ENCODE measurements around the gene RAD51B. TPM values are rescaled to one million over a fixed set of nuclear protein-coding genes. Genes with fewer than 3 reads are reported as not detected.

The RAD51B gene
- total and polyA plus RNA-seq, 5 donors = 0.88 to 5.3 (median 3.3) TPM

GRCh38 chr14:68627868-68628604 is 808.5 kb downstream of the RAD51B start:
- H3K4me1 ChIP-seq (ENCODE audit: control insufficient read depth, insufficient read depth, low read length) = peaks cover 22% of the 10 kb centered on the region
- WGBS = 44% methylated on average over 37 of the region's 37 CpGs
- peak overlapping the region; percentile 46 for H3K27ac ChIP-seq (ENCODE audit: low read length)
- H3K9me3 ChIP-seq (ENCODE audit: control insufficient read depth, low read length) = no peaks in the 10 kb centered on the region
- H3K27me3 ChIP-seq (ENCODE audit: control insufficient read depth, insufficient read depth) = no peaks in the 10 kb centered on the region
- peak overlapping the region; percentile 13 for H3K4me3 ChIP-seq (ENCODE audit: low read length)
- intact Hi-C loops (cut with DNase I) = loop anchor here in 2 of 4 donors (5.0 to 10.0 kb wide), 2 partner anchors 39 to 167 kb away; partner anchors contain the start of gene ZFP36L1 (in 1 of the 2)
- ATAC-seq = peak; percentile 69 to 73
- peak; percentile 81 to 93 (median 90) for DNase-seq

DNA sequence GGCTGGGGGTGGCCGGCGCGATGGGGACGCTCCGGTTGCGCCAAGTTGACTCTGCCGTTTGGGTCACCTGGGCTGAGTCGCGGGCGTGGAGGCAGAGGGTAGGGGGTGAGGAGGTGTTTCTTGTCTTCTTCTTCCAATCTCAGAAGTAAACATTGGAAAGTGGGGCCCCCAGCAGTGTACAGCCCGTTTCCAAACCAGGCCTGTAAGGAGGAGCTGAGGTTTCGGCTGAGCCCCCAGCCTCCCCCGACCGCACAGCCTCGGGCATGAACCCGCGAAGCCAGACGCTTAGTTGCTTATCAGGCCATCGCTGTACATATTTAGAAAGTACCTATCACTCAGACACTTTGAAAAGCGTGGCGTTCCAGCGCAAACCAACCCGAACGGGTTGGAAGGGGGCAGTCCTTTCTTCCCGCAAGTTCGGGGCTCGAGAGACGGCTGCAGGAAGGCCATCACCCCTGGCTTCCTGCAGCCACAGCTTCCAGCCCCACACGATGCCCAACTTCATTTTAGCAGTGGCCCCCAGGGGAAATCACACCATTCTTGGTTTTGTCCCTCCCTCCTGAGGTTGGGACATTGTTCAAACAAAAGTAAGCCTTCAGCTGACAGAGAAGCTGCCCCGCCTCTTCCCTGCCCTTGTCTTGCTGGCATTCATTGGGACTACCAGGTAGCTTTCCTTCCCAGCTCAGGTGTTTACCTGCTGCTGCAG is 809.2 kb downstream of the RAD51B start:
- H3K4me3 ChIP-seq (ENCODE audit: low read length) = no peak overlapping the region
- intact Hi-C loops (cut with DNase I) = loop anchor here in 2 of 4 donors (5.0 to 10.0 kb wide), 2 partner anchors 39 to 166 kb away; partner anchors contain the start of gene ZFP36L1 (in 1 of the 2)
- DNase-seq = peak in 1 of 3 donors; percentile 44
- H3K9me3 ChIP-seq (ENCODE audit: control insufficient read depth, low read length) = no peaks in the 10 kb centered on the region
- WGBS = 59% methylated on average over 30 of the region's 30 CpGs
- ATAC-seq = no peak
- no peaks in the 10 kb centered on the region for H3K27me3 ChIP-seq (ENCODE audit: control insufficient read depth, insufficient read depth)
- peaks cover 26% of the 10 kb centered on the region for H3K4me1 ChIP-seq (ENCODE audit: control insufficient read depth, insufficient read depth, low read length)
- peak overlapping the region; percentile 0 for H3K27ac ChIP-seq (ENCODE audit: low read length)

GRCh38 chr14:68630081-68630571 is 810.5 kb downstream of the RAD51B start:
- Histone ChIP-seq H3K9me3 (ENCODE audit: control insufficient read depth, low read length) (no peaks in the 10 kb centered on the region), H3K4me1 (ENCODE audit: control insufficient read depth, insufficient read depth, low read length) (peaks cover 26% of the 10 kb centered on the region), H3K4me3 (ENCODE audit: low read length) (no peak overlapping the region), H3K27ac (ENCODE audit: low read length) (peak overlapping the region; percentile 50), H3K27me3 (ENCODE audit: control insufficient read depth, insufficient read depth) (no peaks in the 10 kb centered on the region)
- ATAC-seq = no peak
- no peak for DNase-seq
- intact Hi-C loops (cut with DNase I) = no loop called here
- WGBS = 68% methylated on average over 8 of the region's 8 CpGs

DNA sequence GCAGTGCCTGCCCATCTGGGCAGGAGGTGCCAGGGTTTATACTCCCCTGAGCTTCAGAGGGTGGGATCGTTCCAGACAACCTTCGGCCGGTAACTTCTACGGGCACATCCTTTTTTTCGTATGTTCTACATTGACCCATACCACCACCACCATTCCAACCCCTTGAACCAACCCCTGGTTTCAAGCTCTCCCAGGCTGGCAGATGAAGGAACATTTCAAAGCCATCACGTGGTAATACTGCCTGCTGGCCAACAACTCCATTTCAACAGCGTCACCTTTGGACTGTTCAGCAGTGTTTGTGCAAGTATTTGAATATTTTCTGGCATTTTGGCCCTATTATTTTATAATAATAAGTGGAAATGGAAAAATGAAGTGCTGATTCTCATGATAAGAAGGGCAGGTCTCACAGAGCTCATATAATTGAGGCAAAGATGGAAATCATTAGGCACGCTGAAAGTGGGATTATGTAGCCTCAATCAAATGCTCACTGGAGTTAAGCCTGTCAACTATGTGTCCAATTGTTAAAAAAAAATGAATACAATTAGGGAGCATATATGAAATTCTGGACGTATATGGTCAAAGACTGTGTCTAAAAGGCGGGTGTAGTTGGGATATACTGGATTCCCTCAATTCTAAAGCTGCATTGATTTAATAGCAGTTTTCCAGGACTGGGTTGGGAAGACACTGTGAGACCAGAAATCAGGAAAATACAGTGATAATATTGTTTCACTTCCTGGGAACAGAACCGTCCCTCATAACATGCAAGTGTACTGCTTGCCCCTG is 811.2 kb downstream of the RAD51B start:
- Histone ChIP-seq H3K4me1 (ENCODE audit: control insufficient read depth, insufficient read depth, low read length) (peaks cover 26% of the 10 kb centered on the region), H3K27me3 (ENCODE audit: control insufficient read depth, insufficient read depth) (no peaks in the 10 kb centered on the region), H3K27ac (ENCODE audit: low read length) (peak overlapping the region; percentile 50), H3K4me3 (ENCODE audit: low read length) (no peak overlapping the region), H3K9me3 (ENCODE audit: control insufficient read depth, low read length) (no peaks in the 10 kb centered on the region)
- intact Hi-C loops (cut with DNase I) = no loop called here
- no peak for DNase-seq
- 82% methylated on average over 11 of the region's 11 CpGs for WGBS
- no peak for ATAC-seq

DNA sequence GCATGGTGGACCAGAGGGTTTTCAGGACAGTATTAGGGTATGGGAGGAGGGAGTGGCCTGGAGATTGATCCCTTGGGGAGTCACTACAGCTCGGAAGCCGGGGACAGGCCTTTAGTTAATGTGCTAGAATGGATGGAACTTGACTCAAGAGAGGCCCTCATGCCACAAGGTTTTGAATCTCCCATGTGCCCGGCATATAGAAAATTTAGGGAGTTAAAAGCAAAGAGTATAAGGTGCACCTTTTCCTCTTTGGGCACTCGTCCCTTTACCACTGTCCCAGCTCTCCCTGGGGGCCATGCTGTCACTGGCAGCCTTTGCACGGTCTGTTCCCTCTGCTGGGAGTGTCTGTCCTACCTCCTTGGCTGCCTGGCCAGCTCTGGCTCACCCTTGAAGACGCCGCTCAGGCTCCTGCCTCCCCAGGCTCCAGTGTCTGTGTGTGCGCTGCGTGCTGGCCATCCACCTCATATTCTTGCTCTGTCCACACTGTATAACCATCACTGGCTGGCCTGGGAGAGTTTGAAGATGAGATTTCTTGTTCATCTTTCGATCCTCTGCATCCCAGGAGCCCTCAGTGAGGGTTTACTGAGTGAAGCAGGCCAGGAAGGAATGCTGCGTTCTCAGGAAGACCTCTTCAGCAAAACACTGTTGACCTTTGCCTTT is 811.9 kb downstream of the RAD51B start:
- peaks cover 19% of the 10 kb centered on the region for H3K4me1 ChIP-seq (ENCODE audit: control insufficient read depth, insufficient read depth, low read length)
- no peaks in the 10 kb centered on the region for H3K27me3 ChIP-seq (ENCODE audit: control insufficient read depth, insufficient read depth)
- no peak for ATAC-seq
- WGBS = 78% methylated on average over 11 of the region's 11 CpGs
- H3K9me3 ChIP-seq (ENCODE audit: control insufficient read depth, low read length) = no peaks in the 10 kb centered on the region
- intact Hi-C loops (cut with DNase I) = no loop called here
- H3K4me3 ChIP-seq (ENCODE audit: low read length) = no peak overlapping the region
- DNase-seq = no peak
- peak overlapping the region; percentile 14 for H3K27ac ChIP-seq (ENCODE audit: low read length)

DNA sequence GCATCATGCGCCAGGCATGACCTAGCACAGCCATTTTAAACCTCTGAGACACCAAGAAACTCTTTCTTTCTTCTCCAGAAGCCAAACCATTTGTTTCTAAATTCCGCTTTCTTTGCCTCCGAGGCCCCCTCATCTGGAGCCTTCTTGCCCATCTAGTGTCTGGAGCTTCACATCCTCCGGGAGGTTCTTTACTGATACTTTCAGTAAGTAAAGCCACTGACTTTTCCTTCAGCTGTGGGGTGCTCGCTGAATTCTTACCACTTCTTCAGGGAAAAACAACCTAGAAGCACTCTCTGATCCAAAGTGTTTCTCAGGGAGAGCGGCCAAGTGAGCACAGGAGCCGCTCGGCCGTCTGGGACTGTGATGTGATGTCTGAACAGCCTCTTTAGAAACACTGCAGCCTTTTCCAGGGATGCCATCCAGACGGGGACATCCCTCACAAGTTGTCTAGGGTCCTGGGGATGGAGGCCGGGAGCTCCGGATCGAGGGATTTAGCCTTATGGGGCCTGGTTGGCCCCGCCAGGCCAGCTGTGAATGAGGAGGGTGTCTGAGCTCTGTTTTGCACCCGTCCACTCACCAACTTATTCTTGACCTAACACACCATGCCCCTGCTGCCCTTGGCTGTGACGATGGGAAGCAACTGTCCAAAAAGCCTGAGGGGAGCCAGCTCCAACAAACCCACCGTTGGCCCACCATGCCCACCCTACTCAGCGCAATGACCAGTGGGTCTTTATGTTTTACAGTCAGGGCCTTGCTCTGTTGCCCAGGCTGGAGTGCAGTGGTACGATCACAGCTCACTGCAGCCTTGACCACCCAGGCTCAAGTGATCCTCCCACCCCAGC is 812.7 kb downstream of the RAD51B start:
- H3K4me1 ChIP-seq (ENCODE audit: control insufficient read depth, insufficient read depth, low read length) = peaks cover 18% of the 10 kb centered on the region
- H3K27ac ChIP-seq (ENCODE audit: low read length) = peak overlapping the region; percentile 14
- H3K27me3 ChIP-seq (ENCODE audit: control insufficient read depth, insufficient read depth) = no peaks in the 10 kb centered on the region
- H3K9me3 ChIP-seq (ENCODE audit: control insufficient read depth, low read length) = no peaks in the 10 kb centered on the region
- no peak overlapping the region for H3K4me3 ChIP-seq (ENCODE audit: low read length)
- intact Hi-C loops (cut with DNase I) = no loop called here
- ATAC-seq (peak; percentile 9 to 21), DNase-seq (peak; percentile 62 to 81 (median 70))
- 73% methylated on average over 19 of the region's 19 CpGs for WGBS

DNA sequence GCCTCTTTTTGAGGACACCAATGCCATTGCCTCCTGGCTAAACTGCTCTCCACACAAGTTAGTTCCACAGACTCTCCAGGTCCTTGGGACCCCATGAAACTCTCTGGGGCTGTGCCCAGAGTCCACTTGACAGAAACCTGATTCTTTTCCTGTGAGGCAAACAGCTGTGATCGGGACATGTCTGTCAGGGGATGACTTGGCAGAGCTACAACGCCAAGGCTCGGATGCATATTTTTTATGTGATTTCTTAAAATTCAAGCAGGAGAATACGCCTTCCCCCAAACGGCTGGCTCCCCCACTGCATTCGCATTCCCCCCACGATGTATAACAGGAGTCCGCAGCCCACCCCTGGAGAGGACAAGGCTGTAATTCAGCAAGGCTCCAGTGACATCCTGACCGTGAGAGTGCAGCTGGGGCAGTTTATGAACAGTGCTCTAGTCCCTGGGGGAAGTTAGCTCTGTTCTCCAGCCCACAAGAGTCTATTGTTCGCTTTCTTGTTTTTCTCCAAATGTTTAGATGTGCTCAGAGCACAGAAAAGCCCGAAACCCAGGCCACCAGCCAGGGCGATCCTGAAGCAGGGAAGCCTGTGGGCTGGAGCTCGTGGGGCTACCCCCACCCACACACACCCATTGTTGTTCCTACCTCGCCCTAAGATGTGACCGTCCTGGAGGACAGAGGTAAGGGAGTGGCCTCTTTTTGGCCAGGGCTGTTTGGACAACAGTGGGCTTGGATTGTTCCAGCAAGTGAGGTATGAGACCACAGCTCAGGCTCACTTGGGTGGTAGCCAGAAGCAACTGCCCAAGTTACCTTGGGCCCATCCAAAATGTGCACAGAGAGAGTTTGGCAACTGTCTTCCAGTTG is 813.8 kb downstream of the RAD51B start:
- Histone ChIP-seq H3K27me3 (ENCODE audit: control insufficient read depth, insufficient read depth) (no peaks in the 10 kb centered on the region), H3K9me3 (ENCODE audit: control insufficient read depth, low read length) (no peaks in the 10 kb centered on the region), H3K4me3 (ENCODE audit: low read length) (no peak overlapping the region), H3K27ac (ENCODE audit: low read length) (peak overlapping the region; percentile 91), H3K4me1 (ENCODE audit: control insufficient read depth, insufficient read depth, low read length) (peaks cover 23% of the 10 kb centered on the region)
- peak; percentile 54 to 90 (median 85) for DNase-seq
- peak; percentile 71 to 82 for ATAC-seq
- 28% methylated on average over 15 of the region's 15 CpGs for WGBS
- intact Hi-C loops (cut with DNase I) = no loop called here

- no peak overlapping the region for H3K4me3 ChIP-seq (ENCODE audit: low read length)
- H3K9me3 ChIP-seq (ENCODE audit: control insufficient read depth, low read length) = no peaks in the 10 kb centered on the region
- H3K27me3 ChIP-seq (ENCODE audit: control insufficient read depth, insufficient read depth) = no peaks in the 10 kb centered on the region
- ATAC-seq (no peak), DNase-seq (no peak)
- intact Hi-C loops (cut with DNase I) = no loop called here
- H3K27ac ChIP-seq (ENCODE audit: low read length) = no peak overlapping the region
- 79% methylated on average over 9 of the region's 9 CpGs for WGBS
- H3K4me1 ChIP-seq (ENCODE audit: control insufficient read depth, insufficient read depth, low read length) = peaks cover 32% of the 10 kb centered on the region
These were observed 814.8 kb downstream of the RAD51B start for GRCh38 chr14:68634332-68634731.

DNA sequence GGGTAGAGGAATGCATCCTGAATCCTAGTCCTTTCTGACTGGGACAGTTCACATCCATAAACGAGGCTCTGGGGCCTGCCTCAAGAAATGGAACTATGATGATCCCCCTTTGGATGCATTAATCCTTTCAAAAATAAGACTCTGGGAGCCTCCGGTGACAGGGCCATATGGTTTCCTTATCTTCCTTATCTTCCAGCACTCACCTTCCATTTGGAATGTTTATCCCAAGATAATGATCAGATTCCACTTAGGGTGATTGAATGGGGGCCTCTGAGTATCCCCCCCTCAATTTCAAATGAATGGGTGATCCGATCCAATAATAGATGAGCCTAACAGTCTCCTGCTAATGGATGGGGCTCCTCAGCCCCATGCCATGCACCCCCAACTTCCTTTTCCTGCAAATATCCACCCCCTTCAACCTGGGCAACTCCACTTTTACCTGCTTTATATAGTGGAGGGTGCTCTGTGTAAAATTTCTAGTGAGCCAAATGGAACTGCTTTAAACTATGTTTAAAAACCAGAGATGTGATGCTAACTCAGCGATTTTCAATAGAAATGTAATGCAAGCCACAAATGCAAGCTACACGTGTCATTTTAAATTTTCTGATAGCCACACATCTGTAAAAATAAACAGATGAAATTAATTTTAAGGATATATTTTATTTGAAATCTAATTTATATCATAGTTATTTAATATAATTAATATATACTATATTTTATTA is 815.5 kb downstream of the RAD51B start:
- intact Hi-C loops (cut with DNase I) = no loop called here
- WGBS = 92% methylated on average over 5 of the region's 5 CpGs
- no peak for DNase-seq
- Histone ChIP-seq H3K9me3 (ENCODE audit: control insufficient read depth, low read length) (no peaks in the 10 kb centered on the region), H3K4me1 (ENCODE audit: control insufficient read depth, insufficient read depth, low read length) (peaks cover 34% of the 10 kb centered on the region), H3K27ac (ENCODE audit: low read length) (no peak overlapping the region), H3K4me3 (ENCODE audit: low read length) (no peak overlapping the region), H3K27me3 (ENCODE audit: control insufficient read depth, insufficient read depth) (no peaks in the 10 kb centered on the region)
- no peak for ATAC-seq

Data from right cardiac atrium (tissue), 5 donors.